AG04450 (cell line): ENCODE measurements around the gene ABCB7. TPM values are rescaled to one million over a fixed set of nuclear protein-coding genes. Genes with fewer than 3 reads are reported as not detected.
A peak's percentile ranks its signal among the peaks of the same experiment; 100 is the strongest.
"Not testable (repeated sequence)": the region's sequence is repeated elsewhere in the genome, so short reads cannot be mapped to it uniquely, and the experiment has no call there.

Experiments
- CTCF ChIA-PET: fragments of 300-600, 350-600 bp; formaldehyde crosslinking; extraction: SDS; loops from one replicate; lab custom pipeline; 2022; ENCODE audit warnings: antibody characterized with exemption, inconsistent platforms; lab: Charles Lee
- POLR2A ChIA-PET: fragments of 350-600 bp; formaldehyde crosslinking; extraction: SDS; loops from one replicate; lab custom pipeline; 2021; ENCODE audit warnings: antibody characterized with exemption, inconsistent platforms; lab: Yijun Ruan, JAX
- DNase-seq: peaks from one replicate; pipeline ENCODE4 v3.0.0-alpha.2; 2011; ENCODE audit warnings: low read depth, low spot score
- H3K27ac ChIP-seq: one replicate; pipeline ENCODE4 v1.5.1; 2012; ENCODE audit warnings: low read depth, low read length, control low read depth
- H3K27me3 ChIP-seq: one replicate; pipeline ENCODE4 v1.6.0; 2012; ENCODE audit warnings: low read length; ENCODE audit not compliant: control insufficient read depth, insufficient read depth
- H3K4me3 ChIP-seq: 2 replicates; pipeline ENCODE4 v1.5.1; 2011; ENCODE audit warnings: mild to moderate bottlenecking, low read depth, low read length, control low read depth
- H3K9me3 ChIP-seq: 2 replicates; pipeline ENCODE4 v1.5.1; 2012; ENCODE audit warnings: low read length; ENCODE audit not compliant: control insufficient read depth, insufficient read depth
- polyA minus RNA-seq: library from RNA; depleted of rRNA, polyadenylated mRNA; stranded (reverse); fragments of >200 nt; gene quantifications from 2 replicates; pipeline ENCODE4 v1.2.3, GENCODE V29; 2011; rRNA and poly(A)+ RNA removed
- polyA plus RNA-seq: library from polyadenylated mRNA; depleted of rRNA; stranded (reverse); fragments of >200 nt; gene quantifications from 2 replicates; pipeline ENCODE4 v1.2.3, GENCODE V29; 2011; rRNA removed
- TF ChIP-seq, protein P1 (sequence below): IDR thresholded peaks from 2 replicates; pipeline ENCODE4 v1.5.1; 2011; ENCODE audit warnings: low read depth, low read length, control low read depth, inconsistent platforms

ABCB7 gene
- polyA plus RNA-seq (18.7 and 25.3 TPM in 2 replicates), polyA minus RNA-seq (11.7 and 22.2 TPM in 2 replicates)

DNA sequence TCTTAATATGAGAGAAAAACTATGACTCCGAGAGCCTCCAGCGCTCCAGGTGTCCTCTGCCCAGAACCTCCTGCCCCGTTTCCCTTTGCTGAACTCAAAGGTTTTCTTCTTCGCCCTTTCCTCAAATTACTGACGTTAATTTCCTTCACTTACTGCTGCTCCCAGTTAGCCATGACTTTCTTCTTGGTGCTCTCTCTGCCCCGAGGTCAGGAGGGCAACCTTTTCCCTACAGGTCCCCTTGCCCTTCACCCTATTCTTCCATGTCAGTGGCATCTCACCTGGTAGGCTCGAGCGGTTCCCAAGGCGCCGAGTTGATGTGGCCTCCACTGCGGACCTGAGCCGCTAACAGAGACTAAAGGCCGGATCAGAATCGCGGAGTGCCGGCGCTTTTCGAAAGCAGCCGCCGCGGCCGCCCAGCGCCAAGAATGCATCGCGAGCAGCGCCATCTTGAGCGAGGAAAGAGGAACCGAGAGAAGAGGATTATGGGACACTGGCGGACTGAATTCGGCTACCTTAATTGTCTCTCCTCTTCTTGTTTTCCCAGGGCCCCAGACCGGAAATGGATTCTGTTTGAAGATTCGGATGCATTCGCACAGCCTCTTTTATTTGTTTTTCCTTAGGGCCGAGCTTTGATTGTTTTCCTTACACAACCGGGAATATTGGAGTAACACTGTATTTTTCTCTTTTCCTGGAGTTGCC is at the start of gene ABCB7:
Gene ABCB7, minus strand, starts transcription at position 457 of the 699 bp plus-strand sequence. Its CDS starts 11 bp downstream, at position 446.
- CTCF ChIA-PET = no interaction called here
- Histone ChIP-seq H3K27ac (peak within 1 kb of the TSS; percentile 57), H3K4me3 (peak within 1 kb of the TSS; percentile 83), H3K9me3 (no peaks in the 10 kb centered on the region), H3K27me3 (no peaks in the 10 kb centered on the region)
- TF ChIP-seq, protein P1, sequence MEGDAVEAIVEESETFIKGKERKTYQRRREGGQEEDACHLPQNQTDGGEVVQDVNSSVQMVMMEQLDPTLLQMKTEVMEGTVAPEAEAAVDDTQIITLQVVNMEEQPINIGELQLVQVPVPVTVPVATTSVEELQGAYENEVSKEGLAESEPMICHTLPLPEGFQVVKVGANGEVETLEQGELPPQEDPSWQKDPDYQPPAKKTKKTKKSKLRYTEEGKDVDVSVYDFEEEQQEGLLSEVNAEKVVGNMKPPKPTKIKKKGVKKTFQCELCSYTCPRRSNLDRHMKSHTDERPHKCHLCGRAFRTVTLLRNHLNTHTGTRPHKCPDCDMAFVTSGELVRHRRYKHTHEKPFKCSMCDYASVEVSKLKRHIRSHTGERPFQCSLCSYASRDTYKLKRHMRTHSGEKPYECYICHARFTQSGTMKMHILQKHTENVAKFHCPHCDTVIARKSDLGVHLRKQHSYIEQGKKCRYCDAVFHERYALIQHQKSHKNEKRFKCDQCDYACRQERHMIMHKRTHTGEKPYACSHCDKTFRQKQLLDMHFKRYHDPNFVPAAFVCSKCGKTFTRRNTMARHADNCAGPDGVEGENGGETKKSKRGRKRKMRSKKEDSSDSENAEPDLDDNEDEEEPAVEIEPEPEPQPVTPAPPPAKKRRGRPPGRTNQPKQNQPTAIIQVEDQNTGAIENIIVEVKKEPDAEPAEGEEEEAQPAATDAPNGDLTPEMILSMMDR = peak; percentile 27; the same call in 1 of the 2 replicates
- POLR2A ChIA-PET = no interaction called here
- DNase-seq = peak; percentile 39

GRCh38 chrX:75188415-75189206 is 32.5 kb upstream of the ABCB7 start:
- DNase-seq, H3K27ac ChIP-seq, POLR2A ChIA-PET, CTCF ChIA-PET, H3K27me3 ChIP-seq, H3K9me3 ChIP-seq, H3K4me3 ChIP-seq: not testable (repeated sequence)

DNA sequence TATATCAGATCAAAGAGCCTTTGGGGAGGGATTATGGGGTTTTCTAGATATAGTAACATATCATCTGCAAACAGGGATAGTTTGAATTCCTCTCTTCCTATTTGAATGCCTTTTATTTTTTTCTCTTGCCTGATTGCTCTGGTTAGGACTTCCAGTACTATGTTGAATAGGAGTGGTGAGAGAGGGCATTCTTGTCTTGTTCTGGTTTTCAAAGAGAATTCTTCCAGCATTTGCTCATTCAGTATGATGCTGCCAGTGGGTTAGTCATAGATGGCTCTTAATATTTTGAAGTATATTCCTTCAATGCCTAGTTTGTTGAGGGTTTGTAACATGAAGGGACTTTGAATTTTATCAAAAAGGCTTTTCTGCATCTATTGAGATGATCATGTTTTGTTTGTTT is 25.6 kb upstream of the ABCB7 start:
- H3K9me3 ChIP-seq = no peaks in the 10 kb centered on the region
- H3K4me3 ChIP-seq = no peak overlapping the region
- no peak for DNase-seq
- ChIA-PET CTCF (no interaction called here), POLR2A (no interaction called here)
- H3K27ac ChIP-seq = no peak overlapping the region
- no peaks in the 10 kb centered on the region for H3K27me3 ChIP-seq
- TF ChIP-seq, protein P1 = no peak

DNA sequence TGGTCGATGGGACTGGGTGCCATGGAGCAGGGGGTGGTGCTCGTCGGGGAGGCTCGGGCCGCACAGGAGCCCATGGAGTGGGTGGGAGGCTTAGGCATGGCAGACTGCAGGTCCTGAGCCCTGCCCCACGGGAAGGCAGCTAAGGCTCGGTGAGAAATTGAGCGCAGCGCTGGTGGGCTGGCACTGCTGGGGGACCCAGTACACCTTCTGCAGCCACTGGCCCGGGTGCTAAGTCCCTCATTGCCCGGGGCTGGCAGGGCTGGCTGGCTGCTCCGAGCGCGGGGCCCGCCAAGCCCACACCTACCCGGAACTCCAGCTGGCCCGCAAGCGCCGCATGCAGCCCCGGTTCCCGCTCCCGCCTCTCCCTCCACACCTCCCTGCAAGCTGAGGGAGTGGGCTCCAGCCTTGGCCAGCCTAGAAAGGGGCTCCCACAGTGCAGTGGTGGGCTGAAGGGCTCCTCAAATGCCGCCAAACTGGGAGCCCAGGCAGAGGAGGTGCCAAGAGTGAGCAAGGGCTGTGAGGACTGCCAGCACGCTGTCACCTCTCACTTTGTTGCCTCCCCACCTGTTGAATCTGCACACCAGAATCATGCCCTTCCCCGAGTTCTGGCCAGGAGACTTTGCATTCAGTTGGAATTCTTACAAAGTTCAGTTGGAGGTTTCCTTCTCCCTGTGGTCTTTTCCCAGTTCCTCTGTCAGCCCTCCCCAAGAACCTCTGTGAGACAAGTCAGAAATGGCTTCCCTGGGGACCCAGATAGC is 23.6 kb upstream of the ABCB7 start:
- H3K27me3 ChIP-seq, H3K27ac ChIP-seq, POLR2A ChIA-PET, CTCF ChIA-PET, H3K9me3 ChIP-seq, H3K4me3 ChIP-seq, DNase-seq: not testable (repeated sequence)

GRCh38 chrX:75172257-75172890 is 16.3 kb upstream of the ABCB7 start:
- POLR2A ChIA-PET, H3K9me3 ChIP-seq, CTCF ChIA-PET: not testable (repeated sequence)

DNA sequence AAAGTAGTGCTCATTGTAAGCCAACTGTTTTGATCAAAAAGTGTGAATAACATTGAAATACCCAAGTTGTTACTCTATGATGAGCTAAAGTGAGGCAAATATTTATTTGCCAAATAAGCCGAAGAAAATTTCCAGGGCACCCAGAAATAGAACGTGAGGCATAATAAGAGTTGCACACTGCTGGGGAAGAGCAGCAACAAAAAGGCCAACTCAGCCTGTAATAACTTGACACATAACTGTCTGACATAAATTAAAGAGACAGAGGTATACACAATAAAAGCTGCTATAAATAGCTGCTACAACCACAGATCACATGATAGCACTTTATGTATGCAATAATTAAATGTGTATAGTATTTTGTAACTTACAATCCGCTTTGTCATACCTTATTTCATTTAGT is 2.0 kb upstream of the ABCB7 start:
- Histone ChIP-seq H3K4me3 (no peak overlapping the region), H3K27ac (no peak overlapping the region), H3K9me3 (no peaks in the 10 kb centered on the region), H3K27me3 (no peaks in the 10 kb centered on the region)
- CTCF ChIA-PET = no interaction called here
- TF ChIP-seq, protein P1 = no peak
- POLR2A ChIA-PET = no interaction called here
- DNase-seq = no peak

More at GRCh38 chrX:75172257-75172890, 16.3 kb upstream of the ABCB7 start:
- H3K27ac ChIP-seq, H3K4me3 ChIP-seq, H3K27me3 ChIP-seq, DNase-seq: not testable (repeated sequence)
